Activated CD8-positive, alpha-beta memory T cell treated with anti-CD3 and anti-CD28 coated beads, Interleukin-2, amount 50 U/mL, for 48 hours (primary cell): Measurements from ENCODE around the gene CACHD1.

Source experiments
- DNase-seq: peaks from one replicate; pipeline ENCODE4 v3.0.0-alpha.2; 2020

The CACHD1 gene

DNA sequence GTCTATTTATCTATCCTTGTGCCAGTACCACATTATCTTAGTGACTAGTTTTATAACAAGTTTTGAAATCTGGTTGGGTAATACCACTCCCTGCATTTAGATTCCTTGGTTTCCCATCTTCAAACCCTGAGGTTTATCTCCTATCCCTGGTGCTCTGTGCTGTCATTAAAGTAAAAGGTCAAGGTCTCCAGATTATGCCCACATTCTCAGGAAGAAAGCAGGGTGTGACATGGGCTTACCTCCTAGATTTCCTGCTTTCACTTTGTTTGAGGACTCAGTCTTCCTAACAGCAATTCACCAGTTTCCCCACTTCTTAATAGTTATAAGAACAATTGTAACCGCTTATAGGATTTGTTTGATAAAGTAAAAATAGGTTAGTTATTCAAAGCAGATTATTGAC, 86.0 kb downstream of the CACHD1 start:
- no peak for DNase-seq

DNA sequence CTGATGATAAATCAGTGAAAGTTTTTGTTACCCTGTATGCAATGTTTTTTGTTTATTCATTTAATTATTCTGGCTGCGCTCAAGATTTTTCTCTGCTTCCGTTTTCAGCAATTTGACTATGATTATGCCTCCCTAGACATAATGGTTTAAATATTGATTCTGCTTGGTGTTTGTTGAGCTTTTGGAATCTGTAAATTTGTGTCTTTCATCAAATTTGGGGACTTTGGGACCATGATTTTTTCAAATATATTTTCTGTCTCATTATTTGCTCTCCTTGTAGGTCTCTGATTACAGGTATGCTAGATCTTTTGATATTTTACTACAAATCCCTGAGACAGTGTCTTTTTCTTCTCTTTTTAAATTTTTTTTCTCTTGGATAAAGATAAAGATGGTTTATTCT, 92.1 kb downstream of the CACHD1 start:
- no peak for DNase-seq

DNA sequence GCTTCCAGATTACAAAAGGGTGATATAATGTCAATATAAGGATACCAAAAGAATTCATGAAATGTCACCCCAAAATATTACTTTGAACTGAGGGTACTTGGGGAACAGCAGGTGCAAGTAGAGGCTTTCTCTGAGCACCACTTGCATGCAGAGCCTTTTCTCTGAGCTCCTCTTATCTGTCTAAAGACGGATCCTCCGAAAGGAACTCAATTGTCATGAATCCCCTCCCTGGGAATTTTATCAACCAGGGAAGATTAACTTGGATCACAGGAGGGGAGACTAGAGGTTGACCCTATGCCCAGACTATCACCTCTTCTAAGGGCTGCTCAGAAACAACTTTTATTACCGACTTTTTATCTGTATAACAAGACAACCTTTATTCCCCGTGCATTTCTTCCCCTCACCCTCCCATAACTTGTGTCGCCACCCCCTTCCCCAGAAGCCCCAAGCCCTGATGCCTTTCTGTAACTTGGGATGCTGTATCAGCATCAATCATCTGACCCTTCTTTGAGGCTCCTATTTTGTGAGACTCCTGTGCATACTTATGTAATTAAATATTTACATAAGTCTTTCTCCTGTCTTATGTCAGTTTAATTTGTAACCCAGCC, 94.1 kb downstream of the CACHD1 start:
- DNase-seq: no peak

DNA sequence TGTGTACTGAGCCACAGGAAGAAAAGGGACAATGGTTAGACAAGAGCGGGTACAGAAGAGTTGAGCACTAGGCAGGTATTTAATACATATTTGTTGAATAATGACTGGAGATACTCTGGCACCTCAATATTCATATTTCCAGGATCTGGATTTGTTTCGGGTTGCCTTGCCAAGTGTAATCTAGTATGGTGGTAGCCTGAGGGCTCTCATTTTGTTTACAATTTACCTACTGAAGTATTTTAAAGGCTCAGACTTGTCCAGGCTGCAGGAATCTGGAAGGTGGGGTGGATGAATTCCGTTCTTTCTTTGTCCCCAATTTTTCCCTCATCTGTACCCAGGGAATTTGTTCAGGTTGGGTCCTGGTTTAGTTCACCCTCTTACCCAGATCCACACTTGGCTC, 95.0 kb downstream of the CACHD1 start:
- no peak for DNase-seq

DNA sequence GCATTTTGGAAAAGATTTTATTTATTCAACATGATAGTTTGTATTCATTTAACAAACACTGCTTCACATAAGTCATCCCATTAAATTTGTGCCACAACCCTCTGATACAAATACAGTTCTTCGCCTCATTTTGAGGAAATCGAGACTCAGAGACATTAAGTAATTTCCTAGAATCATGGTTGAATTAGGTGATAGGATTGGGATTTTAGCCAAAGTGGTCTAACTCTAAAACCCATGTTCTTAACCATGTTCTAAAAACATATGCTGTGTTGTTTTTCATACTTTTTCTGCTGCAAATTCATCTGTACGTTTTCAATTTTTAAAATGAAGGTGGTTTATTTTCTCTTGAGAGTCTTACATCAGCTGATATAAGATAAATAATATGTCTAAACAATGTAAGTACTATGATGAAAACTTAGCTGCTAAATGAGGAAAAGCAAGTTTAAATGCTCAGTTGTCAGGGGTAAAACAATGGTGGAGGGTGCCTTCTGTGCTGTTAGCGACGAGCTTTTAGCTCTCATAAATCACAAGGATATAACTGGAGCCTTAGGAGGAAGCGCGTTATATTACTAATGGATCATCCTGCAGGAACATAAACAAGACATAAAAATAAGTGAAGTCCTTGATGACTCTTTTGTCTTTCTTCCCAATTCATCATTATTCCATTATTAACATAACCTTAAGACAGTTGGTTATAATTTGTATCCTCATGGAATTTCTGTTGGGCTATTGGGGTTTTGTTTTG, 97.7 kb downstream of the CACHD1 start:
- no peak for DNase-seq

DNA sequence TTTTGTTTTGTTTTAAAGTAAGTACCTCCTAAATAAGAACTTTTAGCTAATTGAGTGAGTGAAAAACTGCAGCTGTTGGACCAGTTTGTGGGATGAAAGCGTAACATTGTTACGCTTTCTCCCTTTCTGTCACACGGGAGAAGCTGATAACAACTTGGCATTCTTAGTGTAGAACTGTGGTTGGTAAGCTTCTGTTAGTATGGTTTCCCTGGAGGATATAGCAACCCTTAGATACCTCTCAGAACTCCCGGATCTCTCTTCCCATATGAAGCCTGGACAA, 98.2 kb downstream of the CACHD1 start:
- no peak for DNase-seq

DNA sequence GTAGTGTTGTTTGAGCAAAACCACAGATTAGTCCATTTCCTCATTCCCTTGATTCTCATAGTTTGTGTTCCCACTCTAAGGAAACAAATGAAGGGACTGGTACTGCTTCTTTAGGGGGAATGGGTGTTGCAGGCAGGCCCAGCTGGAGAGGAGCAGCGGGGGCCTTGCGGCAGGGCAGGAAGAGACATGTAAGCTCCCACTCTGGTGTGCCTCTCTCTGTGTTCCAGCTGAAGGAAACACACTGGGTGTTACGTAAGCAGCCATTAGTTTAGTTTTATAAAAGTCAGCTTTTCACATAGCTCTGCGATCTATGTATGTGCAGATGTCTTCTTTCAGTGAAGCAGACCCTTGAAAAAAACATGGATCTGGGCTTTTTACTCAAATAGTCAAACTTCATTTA, 99.5 kb downstream of the CACHD1 start:
- DNase-seq: no peak

DNA sequence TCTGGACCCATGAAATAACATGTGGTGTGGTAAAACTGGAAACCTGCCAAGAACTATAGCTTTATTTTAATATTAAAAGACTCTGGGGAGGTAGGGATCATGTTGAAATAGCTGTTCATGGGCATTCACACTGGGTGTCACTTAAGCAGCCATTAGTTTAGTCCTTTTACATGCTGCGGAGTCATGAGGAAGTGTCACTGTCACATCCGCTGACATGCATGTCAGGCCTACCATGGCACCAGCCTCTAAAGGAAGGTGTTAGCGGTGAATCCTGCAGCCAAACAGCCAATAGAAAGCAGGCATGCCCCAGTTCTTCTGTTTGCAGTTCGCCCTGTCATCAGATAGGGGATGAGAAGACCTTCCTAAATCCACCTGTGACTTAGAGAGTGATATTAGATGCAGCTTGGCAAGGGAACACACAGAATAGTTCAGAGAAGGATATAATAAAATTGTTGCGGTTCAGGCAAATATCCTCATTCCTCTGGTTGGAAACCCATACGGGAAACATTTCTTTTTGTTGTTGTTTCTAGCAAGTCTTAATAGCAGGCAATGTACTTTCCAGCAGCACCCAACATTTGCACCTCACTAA, 100.4 kb downstream of the CACHD1 start:
- DNase-seq: no peak

DNA sequence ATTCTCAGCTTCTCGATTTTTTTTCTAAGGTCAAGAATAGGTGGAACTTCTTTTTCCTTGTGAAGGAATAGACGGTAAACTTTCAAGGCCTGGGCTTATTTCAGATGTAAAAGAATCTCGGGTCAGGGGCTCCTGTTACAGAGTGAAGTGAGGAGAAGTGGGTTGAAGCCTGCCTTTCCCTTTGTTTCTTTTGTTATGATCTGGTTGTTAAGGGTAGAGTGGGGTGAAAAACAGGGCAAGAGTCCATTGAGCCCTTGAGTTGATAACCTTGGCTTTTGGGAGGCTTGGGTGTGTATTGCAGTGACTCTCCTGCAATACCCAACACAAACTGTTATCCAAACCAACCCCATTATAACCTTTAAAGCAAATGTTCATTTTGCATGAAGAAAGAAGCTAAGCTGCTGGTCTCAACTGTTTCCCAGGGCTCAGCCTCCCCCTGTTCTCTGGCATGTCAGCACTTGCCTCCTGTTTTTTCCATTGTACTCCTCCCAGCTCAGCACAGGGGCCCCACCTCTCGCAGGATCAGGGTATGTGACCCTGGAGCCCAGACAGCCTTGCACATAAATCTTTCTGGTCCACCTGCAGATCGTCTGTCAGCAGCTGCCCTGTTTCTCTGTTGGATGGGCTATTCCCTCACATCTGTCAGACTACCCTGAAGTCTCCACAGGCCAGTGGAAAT, 102.4 kb downstream of the CACHD1 start:
- DNase-seq: no peak

DNA sequence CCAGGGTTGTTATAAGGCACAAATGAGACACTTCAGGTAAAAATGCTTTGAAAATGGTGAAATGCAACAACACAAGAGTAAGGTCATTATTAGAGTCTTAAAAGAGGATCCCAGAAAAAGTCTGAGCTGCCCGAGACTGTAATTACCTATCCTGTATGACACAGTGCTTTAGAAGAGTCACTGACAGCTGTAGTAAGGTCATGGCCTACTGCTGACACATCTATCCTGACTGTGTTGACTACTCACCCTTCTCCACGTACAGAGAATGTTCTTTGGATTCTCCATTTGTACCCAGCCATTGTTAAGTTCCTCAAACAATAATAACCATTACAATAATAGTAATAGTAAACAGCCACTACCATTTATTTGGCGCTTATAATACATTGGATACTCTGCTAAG, 104.4 kb downstream of the CACHD1 start:
- no peak for DNase-seq

DNA sequence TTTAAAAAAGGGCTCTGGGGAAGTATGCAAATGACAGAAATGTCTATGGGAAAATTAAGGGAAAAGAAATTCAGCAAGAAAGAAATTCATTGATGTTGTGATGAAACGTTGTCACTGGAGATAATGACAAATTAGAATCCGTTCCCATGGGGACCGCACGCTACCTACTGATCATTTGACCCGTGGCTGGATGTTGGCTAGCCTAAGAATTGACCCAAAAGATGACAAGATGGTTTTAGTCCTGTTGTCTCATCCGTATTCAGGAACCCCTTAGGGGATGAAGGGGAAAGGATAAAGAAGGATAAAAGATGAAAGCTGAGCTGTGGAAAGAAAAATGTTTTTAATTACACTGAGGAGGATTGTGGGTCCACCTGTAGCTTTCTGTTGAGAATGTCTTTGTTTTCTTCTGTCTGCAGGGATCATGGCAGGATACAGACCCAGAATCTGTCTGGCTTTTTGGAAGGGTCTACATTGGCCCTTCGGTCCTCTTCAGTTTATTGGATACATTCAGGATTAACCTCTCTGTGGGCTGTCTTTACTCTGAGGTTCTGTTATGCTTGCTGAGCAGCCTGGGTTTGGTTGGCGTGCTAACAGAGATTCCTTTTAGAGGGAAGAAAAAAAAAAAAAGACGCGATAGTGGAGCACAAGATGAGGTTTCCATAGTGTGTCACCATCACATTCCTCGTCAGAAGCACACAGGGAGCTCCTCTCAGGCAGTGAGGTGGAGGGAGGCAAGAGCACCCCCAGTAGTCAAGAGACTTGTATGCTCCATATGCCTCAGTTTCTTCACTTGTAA, 106.2 kb downstream of the CACHD1 start:
- no peak for DNase-seq

DNA sequence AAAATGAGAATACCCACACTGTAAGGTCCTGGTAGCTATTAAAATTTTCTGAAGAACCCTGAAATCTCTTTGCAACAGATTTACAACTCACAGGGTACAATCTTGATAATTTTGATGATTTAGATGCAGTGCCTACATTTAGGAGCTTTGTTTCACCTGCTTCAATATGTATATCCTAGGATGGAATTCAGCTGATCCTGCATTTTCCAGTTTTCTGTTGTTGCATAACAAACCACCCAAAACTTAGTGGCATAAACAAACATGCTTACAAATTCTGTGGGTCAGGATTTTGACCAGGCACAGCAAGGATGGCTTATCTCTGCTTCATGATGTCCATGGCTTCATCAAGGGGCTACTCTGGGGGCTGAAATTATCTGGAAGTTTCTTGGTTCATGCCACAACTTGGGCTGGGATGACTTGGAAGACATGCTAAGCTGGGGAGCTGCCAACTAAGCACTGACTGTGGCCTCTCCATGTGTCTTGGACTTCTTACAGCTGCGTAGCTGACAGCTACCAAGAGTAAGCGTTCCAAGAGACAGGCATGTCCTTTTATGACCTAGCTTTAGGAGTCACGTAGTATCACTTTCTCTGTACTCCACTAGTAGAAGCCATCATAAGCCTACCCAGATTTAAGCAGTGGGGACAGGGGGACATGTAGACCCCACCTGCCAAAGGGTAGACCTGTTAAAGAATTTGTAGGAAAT, 108.5 kb downstream of the CACHD1 start:
- DNase-seq: no peak

DNA sequence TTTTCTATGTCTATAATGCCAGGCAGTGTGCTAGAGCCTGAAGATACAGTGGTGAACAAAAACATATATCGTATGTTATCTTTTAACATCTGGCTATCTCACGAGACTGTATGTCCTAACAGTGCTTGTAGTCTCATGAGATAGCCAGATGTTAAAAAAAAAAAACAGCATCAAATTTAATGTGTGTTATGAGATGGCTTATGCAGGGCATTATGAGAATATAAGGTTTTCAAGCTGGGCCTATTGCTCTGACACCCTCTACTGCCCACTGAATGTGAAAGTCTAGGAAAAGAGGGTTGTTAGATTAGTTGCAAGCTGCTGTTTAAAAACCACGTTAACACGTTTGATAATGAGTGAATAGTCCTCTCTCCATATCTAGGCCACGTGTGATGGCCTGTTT, 109.8 kb downstream of the CACHD1 start:
- DNase-seq: no peak

DNA sequence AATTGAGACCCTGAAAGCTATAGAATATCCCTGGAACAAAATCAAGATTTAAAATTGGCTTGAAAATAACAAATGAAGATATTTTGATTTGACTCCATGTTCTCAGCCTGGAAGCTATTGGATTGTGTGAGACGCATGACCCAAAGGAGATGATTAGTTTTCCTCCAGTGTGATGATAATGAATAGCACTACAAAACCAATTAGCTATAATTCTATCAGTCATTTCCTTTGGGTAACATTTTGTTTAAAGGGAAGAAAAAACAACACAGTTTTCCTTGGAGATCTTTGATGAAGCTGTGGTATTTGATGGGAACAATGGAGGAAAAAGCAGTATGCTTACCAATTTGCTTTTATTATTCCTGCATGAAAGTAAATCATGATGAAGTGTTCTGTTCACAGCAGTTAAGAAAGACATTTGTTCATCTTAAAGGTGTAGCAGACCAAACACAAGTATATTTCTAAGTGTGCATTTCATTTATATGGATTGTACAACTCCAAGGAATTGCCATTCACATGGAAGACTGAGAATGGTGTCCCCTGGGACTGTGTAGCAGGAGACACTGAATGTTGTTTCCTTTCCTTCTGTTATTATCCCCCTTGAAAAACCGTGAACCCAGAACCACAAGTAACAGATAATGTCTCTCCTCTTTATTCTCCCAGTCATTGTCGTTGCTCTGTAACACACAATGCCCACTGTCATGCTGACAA, 111.4 kb downstream of the CACHD1 start:
- DNase-seq: no peak

DNA sequence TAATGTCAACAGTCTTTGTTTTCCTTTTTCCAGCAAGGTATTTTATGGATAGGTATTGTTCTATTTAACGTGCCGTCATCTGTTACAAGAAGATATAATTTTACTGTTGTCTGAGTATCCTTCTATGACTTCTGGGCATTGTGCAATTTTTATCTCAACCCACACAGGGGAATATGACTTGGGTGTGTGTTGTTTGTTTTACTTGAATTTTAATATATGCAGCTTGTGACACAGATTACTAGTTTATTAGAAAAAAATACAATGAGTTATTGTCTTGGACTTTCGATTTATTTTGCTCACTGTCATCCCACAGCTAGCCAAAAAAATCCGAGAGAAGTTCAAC, 111.9 kb downstream of the CACHD1 start:
- DNase-seq: no peak

DNA sequence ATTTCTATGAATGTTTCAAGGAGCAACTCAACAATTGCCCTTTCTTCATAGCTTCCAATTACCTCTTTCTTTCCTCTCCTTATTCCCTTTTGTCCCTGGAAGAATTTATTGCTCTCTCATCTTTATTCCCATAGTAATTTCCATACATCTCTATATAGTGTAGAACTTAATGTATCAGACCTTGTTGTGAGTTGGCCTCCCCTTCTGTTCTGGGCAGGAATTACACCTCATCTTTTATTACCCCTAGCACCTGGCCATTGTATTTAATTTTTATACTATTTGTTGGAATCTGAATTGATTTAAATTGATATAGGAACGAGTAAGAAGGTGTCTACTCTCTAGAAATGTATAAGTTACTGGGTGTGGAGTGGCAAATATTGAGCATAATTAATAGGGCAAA, 114.5 kb downstream of the CACHD1 start:
- DNase-seq: no peak

DNA sequence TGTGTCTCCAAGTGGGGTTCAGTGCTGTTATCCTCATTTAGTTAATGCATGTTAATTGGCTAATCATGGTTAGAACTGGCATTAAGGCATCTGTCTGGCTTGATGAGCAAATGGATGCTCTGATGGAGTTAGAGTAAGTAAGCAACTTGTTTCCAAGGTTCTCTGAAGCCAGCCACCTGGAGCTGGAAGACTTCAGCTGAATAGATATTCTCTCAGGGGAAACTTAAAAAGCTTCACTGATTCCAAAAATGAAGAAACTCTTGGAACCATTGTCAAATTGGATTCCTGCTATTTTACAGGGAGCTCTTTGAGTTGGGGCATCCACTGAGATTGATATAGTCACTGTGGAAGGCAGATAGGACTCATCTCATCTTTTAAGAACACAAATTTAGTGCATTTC, 118.9 kb downstream of the CACHD1 start:
- no peak for DNase-seq

DNA sequence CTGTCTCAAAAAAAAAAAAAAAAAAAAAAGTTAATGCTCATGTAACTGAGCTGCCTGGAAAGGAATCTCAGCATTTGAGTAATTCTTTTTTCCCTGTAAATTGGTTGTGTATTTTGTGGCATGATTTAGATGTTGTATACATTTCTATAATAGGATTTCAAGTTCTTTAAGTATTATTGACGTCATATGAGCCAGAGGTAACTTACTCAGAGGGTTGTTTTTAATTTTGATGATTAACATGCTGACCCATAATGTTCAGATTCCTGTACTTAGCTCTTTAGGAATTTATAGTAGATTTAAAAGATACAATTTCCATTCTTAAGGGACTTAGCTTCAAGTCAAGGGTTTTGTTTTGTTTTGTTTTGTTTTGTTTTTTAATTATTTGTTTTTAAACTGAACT, 120.4 kb downstream of the CACHD1 start:
- DNase-seq: no peak

DNA sequence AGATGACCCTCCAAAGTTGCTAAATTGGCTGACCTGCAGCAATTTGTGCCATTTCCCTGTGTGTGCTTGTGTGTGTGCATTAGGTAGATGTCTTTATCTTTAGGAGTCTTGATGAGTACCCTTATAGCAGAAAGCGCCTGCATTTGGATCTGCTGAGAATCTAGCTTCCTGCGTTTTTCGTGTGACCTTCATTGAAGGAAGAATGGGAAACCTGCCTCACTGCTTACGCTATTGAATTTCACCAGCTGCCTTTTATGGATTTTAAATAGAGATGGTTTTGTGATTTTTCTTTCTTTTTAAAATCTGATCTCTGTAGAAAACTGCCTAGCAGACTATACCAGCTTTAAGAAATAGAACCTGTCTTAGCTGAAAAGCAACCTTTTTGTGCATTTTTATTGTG, 124.5 kb downstream of the CACHD1 start:
- no peak for DNase-seq

DNA sequence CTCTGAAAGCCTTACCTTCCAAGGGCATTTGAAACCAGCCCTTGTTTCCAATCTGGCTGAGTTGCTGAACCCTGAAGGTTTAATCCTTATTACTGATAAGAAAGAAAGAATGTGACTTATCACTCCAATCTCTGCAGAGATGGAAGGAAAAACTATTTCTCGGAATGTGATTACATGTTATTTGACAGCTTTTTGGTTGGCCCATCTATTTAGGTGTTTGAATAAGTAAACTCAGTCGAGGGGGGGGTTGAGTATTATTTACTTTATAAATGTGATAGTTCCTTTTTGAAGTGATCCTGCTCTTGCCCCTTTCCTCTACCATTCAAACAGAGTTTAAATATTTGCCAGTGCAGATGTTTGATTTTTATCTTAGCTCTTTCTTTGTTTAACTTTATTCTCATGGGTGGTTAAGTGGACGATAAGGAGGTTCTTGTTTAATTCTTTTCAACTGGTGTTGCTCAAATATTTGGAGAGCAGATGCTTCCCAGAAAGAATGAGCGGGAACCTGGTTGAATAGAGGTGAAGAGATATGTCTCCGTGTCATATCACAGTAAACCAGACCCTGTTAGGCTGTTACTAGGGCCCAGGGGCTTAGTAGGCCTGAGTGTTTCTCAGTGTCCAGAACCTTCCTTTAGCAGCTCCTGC, 126.1 kb downstream of the CACHD1 start:
- no peak for DNase-seq

DNA sequence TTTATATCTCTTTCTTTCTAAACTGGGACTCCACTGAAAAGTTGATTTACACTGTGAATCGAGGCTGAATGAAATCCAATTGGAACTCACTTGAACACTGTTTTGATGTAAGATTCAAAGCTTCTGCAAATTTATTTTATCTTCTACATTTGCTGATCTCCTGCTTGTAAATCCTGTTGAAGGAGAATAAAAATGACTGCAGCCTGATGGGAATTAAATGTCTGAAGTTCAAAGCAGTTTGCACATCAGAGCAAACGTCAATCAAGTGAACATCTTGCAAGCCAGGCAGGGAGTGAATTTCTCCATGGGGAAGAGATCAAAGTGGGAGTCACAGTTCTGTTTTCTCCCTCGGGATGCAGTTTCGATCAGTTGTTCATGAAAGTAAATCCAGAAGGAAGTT, 127.2 kb downstream of the CACHD1 start:
- DNase-seq: no peak

DNA sequence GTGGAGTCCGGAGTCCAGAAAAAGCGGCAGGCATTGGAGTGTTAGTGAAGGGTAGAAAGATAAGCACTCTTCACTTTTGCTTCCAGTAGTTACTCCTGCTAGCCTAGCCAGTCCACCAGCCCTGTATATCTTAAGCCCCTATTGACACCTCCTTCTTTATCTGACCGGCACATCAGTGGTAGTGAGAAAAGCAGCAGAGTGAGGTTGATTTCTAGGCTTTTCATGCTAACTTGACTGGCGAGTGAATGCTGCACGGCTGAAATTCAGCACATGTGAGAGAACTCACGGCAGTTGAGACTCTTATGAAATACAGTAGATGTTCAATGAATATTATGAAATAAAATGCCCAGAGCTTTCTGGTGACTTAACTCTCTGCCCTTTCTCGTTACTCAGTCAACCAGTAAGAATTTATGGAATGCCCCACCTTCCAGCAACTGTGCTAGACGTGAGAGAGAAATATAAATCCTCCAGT, 128.2 kb downstream of the CACHD1 start:
- no peak for DNase-seq
